GM12892 (cell line): ENCODE measurements around the gene ARID1A.

Source experiments
- POLR2A ChIP-seq: IDR thresholded peaks from 2 replicates; pipeline ENCODE4 v1.6.1; 2011; ENCODE audit warnings: low read depth, low read length, control low read depth
- POLR2AphosphoS5 ChIP-seq: IDR thresholded peaks from 2 replicates; pipeline ENCODE4 v1.6.1; 2011; ENCODE audit warnings: low read depth, low read length, control low read depth
- TAF1 ChIP-seq: IDR thresholded peaks from 2 replicates; pipeline ENCODE4 v1.6.1; 2011; ENCODE audit warnings: low read depth, mild to moderate bottlenecking, control low read depth, low read length, borderline replicate concordance

DNA sequence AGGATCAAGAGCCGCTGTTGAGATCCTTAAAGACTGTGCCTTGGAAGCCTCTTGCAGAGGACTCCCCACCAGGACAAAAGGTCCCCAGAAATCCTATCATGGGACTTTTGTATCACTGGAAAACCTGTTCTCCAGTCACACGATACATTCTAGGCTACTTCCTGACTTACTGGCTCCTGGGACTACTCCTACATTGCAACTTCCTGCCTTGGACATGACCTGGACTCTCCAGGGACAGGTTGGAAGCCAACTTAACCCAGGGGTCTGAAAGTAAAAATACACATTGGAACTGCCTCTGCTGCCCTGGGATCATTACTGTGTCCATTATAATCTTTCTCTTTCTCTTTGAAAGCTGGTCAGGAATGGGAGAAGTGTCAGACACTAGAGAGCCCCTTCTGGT lies 101.8 kb downstream of the ARID1A start:
- TF ChIP-seq POLR2A (no peak), TAF1 (no peak), POLR2AphosphoS5 (no peak)
